ENCODE data around the gene ZNF710.
"Not testable (repeated sequence)": the region's sequence is repeated elsewhere in the genome, so short reads cannot be mapped to it uniquely, and the experiment has no call there.

DNA sequence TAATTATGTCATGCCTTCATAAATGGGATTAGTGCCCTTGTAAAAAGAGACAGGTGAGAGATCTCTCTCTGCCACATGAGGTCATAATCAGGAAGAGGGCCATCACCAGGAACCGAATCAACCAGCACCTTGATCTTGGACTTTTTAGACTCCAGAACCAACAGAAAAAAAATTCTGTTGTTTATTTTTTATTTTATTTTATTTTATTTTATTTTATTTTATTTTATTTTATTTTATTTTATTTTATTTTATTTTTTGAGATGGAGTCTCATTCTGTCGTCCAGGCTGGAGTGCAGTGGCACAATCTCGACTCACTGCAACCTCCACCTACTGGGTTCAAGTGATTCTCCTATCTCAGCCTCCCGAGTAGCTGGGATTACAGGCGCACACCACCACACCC, 106.9 kb downstream of the ZNF710 start:
- TF ChIP-seq REST (IDR thresholded peaks at IDR 0.05; ENCODE audit: low read depth, low read length); NRF1 (IDR thresholded peaks at IDR 0.05; ENCODE audit: low read depth, low read length); CTCF (IDR thresholded peaks at IDR 0.05); EP300 (IDR thresholded peaks at IDR 0.05; ENCODE audit: borderline replicate concordance in 1 of 2, low read depth in 1 of 2, low read length in 1 of 2); GABPA (IDR thresholded peaks at IDR 0.05; ENCODE audit: low read depth); EZH2phosphoT487 (IDR thresholded peaks at IDR 0.05; ENCODE audit: borderline replicate concordance, low read depth); JUND (IDR thresholded peaks at IDR 0.05); YY1 (IDR thresholded peaks at IDR 0.05; ENCODE audit: low read depth); MXI1 (IDR thresholded peaks at IDR 0.05; ENCODE audit: low read depth, low read length): not testable (repeated sequence)
